HepG2 (cell line): ENCODE measurements around the gene EIF5. TPM values are rescaled to one million over a fixed set of nuclear protein-coding genes. Genes with fewer than 3 reads are reported as not detected.

Experiments used
- BCLAF1 ChIP-seq: fragments of 450-650 bp; IDR thresholded peaks from 2 replicates; pipeline ENCODE4 v1.6.1; 2017; ENCODE audit warnings: mild to moderate bottlenecking
- CENPT ChIP-seq: sonication (generic); formaldehyde crosslinking; IDR thresholded peaks from 2 replicates; pipeline ENCODE4 v1.8.0; 2022; ENCODE audit warnings: low read depth, mild to moderate bottlenecking, moderate library complexity, missing genetic modification reagents
- ESRRA ChIP-seq: sonication (generic); formaldehyde crosslinking; IDR thresholded peaks from 2 replicates; pipeline ENCODE4 v1.5.1; 2020; ENCODE audit warnings: mild to moderate bottlenecking, low read depth, missing genetic modification reagents
- FOXP4 ChIP-seq: sonication (generic); formaldehyde crosslinking; IDR thresholded peaks from 2 replicates; pipeline ENCODE4 v1.4.0; 2020; ENCODE audit warnings: missing genetic modification reagents
- GLMP ChIP-seq: sonication (generic); formaldehyde crosslinking; IDR thresholded peaks from 2 replicates; pipeline ENCODE4 v1.9.0; 2021; ENCODE audit warnings: missing genetic modification reagents, mild to moderate bottlenecking, borderline replicate concordance
- GTF2F1 ChIP-seq: fragments of 150-350 bp; IDR thresholded peaks from 2 replicates; pipeline ENCODE4 v1.6.1; 2014; ENCODE audit warnings: low read length
- HES4 ChIP-seq: sonication (generic); formaldehyde crosslinking; IDR thresholded peaks from 2 replicates; pipeline ENCODE4 v1.9.0; 2021; ENCODE audit warnings: mild to moderate bottlenecking, missing genetic modification reagents, borderline replicate concordance
- KLF15 ChIP-seq: sonication (generic); formaldehyde crosslinking; IDR thresholded peaks from 2 replicates; pipeline ENCODE4 v1.8.1; 2023; ENCODE audit warnings: borderline replicate concordance, mild to moderate bottlenecking, inconsistent platforms, missing genetic modification reagents, mixed read lengths
- NFATC3 ChIP-seq: sonication (generic); formaldehyde crosslinking; IDR thresholded peaks from 2 replicates; pipeline ENCODE4 v1.5.1; 2020; ENCODE audit warnings: mild to moderate bottlenecking, missing genetic modification reagents
- PAXIP1 ChIP-seq: sonication (generic); formaldehyde crosslinking; conservative IDR thresholded peaks from 2 replicates; pipeline ENCODE4 v1.4.0; 2020; ENCODE audit warnings: mild to moderate bottlenecking, missing genetic modification reagents, moderate library complexity
- RBM22 ChIP-seq: fragments of 200-400 bp; formaldehyde crosslinking; optimal IDR thresholded peaks from 2 replicates; pipeline ENCODE3; 2017; ENCODE audit warnings: mild to moderate bottlenecking, low read length, moderate library complexity
- SIX4 ChIP-seq: sonication (generic); formaldehyde crosslinking; IDR thresholded peaks from 2 replicates; pipeline ENCODE4 v1.4.0; 2020; ENCODE audit warnings: missing genetic modification reagents
- SMAD9 ChIP-seq: sonication (generic); formaldehyde crosslinking; IDR thresholded peaks from 2 replicates; pipeline ENCODE4 v1.5.1; 2020; ENCODE audit warnings: mild to moderate bottlenecking, missing genetic modification reagents
- ZNF224 ChIP-seq: sonication (generic); formaldehyde crosslinking; IDR thresholded peaks from 2 replicates; pipeline ENCODE4 v1.5.0; 2020; ENCODE audit warnings: mild to moderate bottlenecking, missing genetic modification reagents
- ZNF329 ChIP-seq: sonication (generic); formaldehyde crosslinking; IDR thresholded peaks from 2 replicates; pipeline ENCODE4 v1.9.0; 2021; ENCODE audit warnings: low read depth, mild to moderate bottlenecking, missing genetic modification reagents
- ZNF337 ChIP-seq: sonication (generic); formaldehyde crosslinking; IDR thresholded peaks from 2 replicates; pipeline ENCODE4 v1.5.1; 2020; ENCODE audit warnings: missing genetic modification reagents, low read depth, mild to moderate bottlenecking, borderline replicate concordance
- ZNF598 ChIP-seq: sonication (generic); formaldehyde crosslinking; IDR thresholded peaks from 2 replicates; pipeline ENCODE4 v1.5.1; 2020; ENCODE audit warnings: mild to moderate bottlenecking, missing genetic modification reagents, borderline replicate concordance
- ZNF75D ChIP-seq: sonication (generic); formaldehyde crosslinking; IDR thresholded peaks from 2 replicates; pipeline ENCODE4 v1.8.1; 2023; ENCODE audit warnings: missing genetic modification reagents, mild to moderate bottlenecking, borderline replicate concordance
- ZNF891 ChIP-seq: sonication (generic); formaldehyde crosslinking; IDR thresholded peaks from 2 replicates; pipeline ENCODE4 v1.5.0; 2020; ENCODE audit warnings: mild to moderate bottlenecking, missing genetic modification reagents
- polyA plus RNA-seq, 8 experiments: library from polyadenylated mRNA; depleted of rRNA in 3 of 8; stranded (reverse) in 7 of 8; unstranded in 1 of 8; fragments of >200 nt; fragmentation: Illumina TruSeq in 4 of 8; extraction: Trizol in 4 of 8; gene quantifications; 2 replicates each; pipeline versions ENCODE4 v1.2.1 to v1.2.3, GENCODE V29; 2011 to 2016; ENCODE audit warnings: low read depth in 4 of 8, missing spikeins in 1 of 8, mixed read lengths in 1 of 8; ENCODE audit not compliant: insufficient read depth in 1 of 8
- total RNA-seq, 5 experiments: library from RNA; depleted of rRNA; stranded (reverse); fragments of >200 nt; fragmentation: Illumina TruSeq; extraction: Trizol; gene quantifications; 2 replicates each; pipeline ENCODE4 v1.2.3, GENCODE V29; 2016; ENCODE audit warnings: low read depth in 1 of 5

Gene EIF5
- total and polyA plus RNA-seq, 2 of the 13 experiments (the other 11 are each of a cell fraction or from before 2014, with no cell fraction given): 189 to 281 TPM

- TF ChIP-seq SIX4 (CRISPR knock-in tag) (no peak), FOXP4 (CRISPR knock-in tag) (peak; percentile 45), ZNF75D (no peak), ZNF891 (peak; percentile 45; the same call in 1 of the 2 replicates), ZNF329 (peak; percentile 92; the same call in 1 of the 2 replicates), HES4 (CRISPR knock-in tag) (peak; percentile 94; the same call in 1 of the 2 replicates), GLMP (CRISPR knock-in tag) (no peak), NFATC3 (no peak), ZNF337 (CRISPR knock-in tag) (no peak), ZNF598 (CRISPR knock-in tag) (no peak), SMAD9 (no peak), CENPT (CRISPR knock-in tag) (peak; percentile 24; the same call in 1 of the 2 replicates), BCLAF1 (no peak), KLF15 (CRISPR knock-in tag) (peak; percentile 47; the same call in 1 of the 2 replicates), PAXIP1 (peak; percentile 67; the same call in 1 of the 2 replicates), GTF2F1 (no peak), ESRRA (no peak), RBM22 (no peak), ZNF224 (CRISPR knock-in tag) (peak; percentile 72; the same call in 1 of the 2 replicates)
These were observed at the start of gene EIF5 (continued) for GRCh38 chr14:103333754-103334643.
